ENCODE results near the gene GYPA.

- TF ChIP-seq SUZ12 (IDR thresholded peaks at IDR 0.05) (no peak), FOXM1 (IDR thresholded peaks at IDR 0.05; ENCODE audit: borderline replicate concordance) (no peak)
Observed at GRCh38 chr4:144113546-144113945, 27.0 kb downstream of the GYPA start.

Data from HEK293T (cell line).